AG09319 (cell line): ENCODE results near the gene TMEM9B.

ENCODE experiments used
- DNase-seq: peaks from one replicate; pipeline ENCODE4 v3.0.0-alpha.2; 2010; ENCODE audit warnings: low read depth; ENCODE audit errors: extremely low read depth
- TF ChIP-seq, protein P1 (sequence below): IDR thresholded peaks from 2 replicates; pipeline ENCODE4 v1.5.1; 2011; ENCODE audit warnings: low read depth, mild to moderate bottlenecking, inconsistent platforms, low read length, moderate library complexity

Gene TMEM9B

DNA sequence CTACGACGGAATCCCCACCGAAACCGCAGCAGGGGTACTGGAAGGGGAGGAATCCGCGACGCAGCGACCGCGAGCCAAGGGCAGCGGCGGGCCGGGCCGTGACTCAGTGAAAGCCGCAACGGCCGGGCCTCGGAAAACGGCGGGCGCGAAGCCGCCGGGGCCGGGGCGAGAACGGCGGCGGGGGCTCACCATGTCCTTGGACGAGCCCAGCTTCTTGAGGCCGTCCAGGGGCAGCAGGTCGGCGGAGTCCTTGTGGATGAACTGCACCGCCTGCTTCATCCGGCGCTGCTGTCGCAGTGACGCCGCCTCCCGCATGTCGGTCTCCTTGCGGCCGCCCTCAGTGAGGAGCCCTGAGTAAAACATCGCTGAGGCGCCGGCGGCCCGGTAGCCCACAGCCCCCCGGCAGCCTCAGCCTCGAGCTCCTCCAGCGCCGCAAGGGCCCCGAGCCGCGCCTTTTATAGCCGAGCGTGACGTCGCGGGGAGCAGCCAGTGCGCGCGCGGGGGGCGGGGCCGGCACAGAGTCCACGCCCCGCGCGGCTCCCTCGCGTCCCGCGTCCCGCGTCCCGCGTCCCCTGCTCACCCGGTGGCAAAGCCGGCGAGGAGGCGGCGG is 39.4 kb upstream of the TMEM9B start, which contains the start of gene NRIP3:
TSS of gene NRIP3 (minus strand) at position 429 of the 610 bp plus-strand sequence. CDS start at position 363, 66 bp downstream.
- no peak for DNase-seq
- TF ChIP-seq, protein P1, sequence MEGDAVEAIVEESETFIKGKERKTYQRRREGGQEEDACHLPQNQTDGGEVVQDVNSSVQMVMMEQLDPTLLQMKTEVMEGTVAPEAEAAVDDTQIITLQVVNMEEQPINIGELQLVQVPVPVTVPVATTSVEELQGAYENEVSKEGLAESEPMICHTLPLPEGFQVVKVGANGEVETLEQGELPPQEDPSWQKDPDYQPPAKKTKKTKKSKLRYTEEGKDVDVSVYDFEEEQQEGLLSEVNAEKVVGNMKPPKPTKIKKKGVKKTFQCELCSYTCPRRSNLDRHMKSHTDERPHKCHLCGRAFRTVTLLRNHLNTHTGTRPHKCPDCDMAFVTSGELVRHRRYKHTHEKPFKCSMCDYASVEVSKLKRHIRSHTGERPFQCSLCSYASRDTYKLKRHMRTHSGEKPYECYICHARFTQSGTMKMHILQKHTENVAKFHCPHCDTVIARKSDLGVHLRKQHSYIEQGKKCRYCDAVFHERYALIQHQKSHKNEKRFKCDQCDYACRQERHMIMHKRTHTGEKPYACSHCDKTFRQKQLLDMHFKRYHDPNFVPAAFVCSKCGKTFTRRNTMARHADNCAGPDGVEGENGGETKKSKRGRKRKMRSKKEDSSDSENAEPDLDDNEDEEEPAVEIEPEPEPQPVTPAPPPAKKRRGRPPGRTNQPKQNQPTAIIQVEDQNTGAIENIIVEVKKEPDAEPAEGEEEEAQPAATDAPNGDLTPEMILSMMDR: no peak

DNA sequence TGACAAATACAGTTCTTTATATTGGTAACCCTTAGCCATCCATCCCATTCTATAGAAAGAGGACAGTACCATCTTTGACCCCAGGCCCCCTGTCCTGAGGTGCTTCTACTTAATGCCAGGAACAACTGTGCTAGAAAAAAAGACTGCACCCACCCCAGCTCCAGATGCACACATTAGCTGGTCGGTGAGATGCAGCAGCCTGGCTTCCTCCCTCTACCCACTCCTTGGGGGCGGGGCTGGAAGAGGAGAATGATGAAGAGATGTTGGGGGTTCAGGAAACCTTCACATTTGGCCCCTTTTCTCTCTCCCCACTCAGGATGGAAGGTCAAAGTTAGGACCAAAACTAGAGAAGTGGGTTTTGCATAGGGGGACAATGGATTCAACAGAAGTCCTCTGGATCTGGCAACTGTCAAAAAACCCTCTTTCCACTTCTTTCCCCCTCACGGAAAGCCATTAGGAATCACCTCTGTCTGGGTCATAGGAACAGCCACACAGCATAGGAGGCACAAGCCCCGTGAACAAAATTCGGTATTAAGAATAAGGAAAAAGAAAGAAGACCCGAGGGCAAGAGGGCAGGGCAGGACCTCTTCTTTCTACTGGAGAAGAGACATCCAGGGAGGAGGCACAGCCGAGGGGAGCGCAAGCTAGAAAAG is 38.8 kb upstream of the TMEM9B start:
- TF ChIP-seq, protein P1: no peak
- DNase-seq: no peak

DNA sequence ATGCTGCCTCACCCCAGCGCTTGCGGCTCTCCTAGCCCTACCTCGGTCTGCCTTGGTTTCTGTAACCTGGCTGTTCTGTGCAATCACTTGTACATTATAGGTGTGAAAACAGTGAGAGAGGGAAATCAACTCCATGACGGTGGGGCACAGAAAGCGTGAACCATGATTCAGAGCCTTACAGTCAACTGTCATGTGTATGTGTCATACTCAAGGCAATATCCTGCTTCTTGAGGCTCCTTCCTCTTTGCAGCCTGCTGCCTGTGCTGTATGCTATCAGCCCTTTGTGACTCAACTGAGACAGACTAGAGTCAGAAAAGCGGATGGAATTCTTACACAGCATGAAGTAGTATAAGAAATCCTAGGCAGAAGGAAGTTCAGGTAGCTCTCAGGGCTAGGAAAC is 37.5 kb upstream of the TMEM9B start:
- DNase-seq: no peak
- TF ChIP-seq, protein P1: no peak

DNA sequence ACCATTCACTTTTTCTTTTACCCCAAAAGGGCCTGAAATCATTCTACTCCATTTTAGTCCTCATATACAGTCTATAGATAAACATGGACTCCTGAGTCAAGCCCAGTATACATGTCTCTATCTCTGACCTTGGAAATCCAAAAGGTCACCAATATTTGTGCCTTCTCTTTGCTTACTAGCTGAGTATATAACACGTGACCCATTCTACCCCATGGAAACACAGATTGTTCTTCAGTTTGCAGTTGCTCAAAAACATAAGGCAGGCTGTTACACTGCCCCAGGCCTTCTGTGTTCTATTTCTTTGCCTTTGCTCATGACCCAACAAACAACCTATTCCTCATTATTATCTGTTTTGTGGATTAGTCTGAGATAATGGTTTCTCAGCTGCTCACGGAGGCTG is 33.8 kb upstream of the TMEM9B start:
- TF ChIP-seq, protein P1: no peak
- no peak for DNase-seq

DNA sequence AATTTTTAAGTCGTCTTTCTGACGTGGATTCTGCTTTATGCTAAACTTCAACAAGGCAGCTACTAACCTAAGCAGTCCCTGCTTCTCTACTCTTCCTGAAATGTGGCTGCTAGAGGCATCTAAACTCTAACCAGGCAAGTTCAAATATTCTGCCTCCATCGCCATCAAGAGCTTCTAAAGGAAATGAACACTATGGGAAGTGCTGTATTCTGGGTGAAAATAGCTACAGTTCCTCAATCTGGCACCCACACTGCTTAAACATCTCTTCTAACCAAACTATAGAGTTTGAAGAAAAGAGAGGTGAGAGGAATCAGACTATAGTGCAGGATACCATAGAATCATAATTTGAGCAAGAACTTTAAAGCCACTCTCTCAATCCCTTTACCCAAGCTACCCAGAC is 33.2 kb upstream of the TMEM9B start:
- DNase-seq: no peak
- TF ChIP-seq, protein P1: no peak

DNA sequence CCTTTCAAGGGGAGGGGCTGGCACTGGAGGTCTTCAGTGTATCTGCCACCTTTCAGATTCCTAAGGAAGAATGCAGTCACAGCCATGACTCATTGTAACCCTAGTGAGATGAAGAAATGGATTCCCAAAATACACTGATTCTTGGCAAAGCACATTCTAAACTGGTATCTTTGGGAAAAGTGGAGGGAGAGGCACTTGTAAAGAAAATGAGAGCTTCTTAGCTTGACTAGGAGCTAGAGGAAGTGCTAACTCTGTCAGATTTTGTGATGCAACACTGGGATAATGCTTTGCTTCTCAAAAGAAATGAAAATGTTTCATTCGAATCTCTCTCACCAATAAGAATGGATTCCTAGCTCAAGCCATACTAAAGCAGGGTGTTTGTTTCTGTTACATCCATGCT is 25.2 kb upstream of the TMEM9B start:
- TF ChIP-seq, protein P1: no peak
- no peak for DNase-seq
